RWPE2 (cell line): ENCODE data around the gene SLK.

Experiments
- ATAC-seq: fragments of 200-7000 bp; cut with Tn5 transposase; 3 replicates; pipeline ENCODE4 v1.9.1; 2021; ENCODE audit warnings: low read depth
- DNase-seq: peaks from one replicate; pipeline ENCODE4 v3.0.0-alpha.2; 2020; ENCODE audit warnings: low spot score
- H3K27ac ChIP-seq: fragments of 450-650 bp; 2 replicates; pipeline ENCODE4 v1.5.1; 2017; ENCODE audit warnings: mild to moderate bottlenecking; ENCODE audit not compliant: poor library complexity, severe bottlenecking
- H3K27me3 ChIP-seq: fragments of 250-450 bp; sonication (Bioruptor Pico); 2 replicates; pipeline ENCODE4 v1.5.1; 2021; ENCODE audit warnings: mild to moderate bottlenecking, moderate library complexity; ENCODE audit not compliant: insufficient read depth, poor library complexity, severe bottlenecking
- H3K36me3 ChIP-seq: fragments of 250-450 bp; sonication (Bioruptor Pico); 2 replicates; pipeline ENCODE4 v1.5.1; 2020; ENCODE audit warnings: low read depth, mild to moderate bottlenecking, moderate library complexity
- H3K4me1 ChIP-seq: fragments of 250-450 bp; sonication (Bioruptor Pico); 2 replicates; pipeline ENCODE4 v1.5.1; 2021; ENCODE audit warnings: mild to moderate bottlenecking, moderate library complexity; ENCODE audit not compliant: insufficient read depth, poor library complexity, severe bottlenecking
- H3K4me3 ChIP-seq: fragments of 250-450 bp; sonication (Bioruptor Pico); 2 replicates; pipeline ENCODE4 v1.5.1; 2021; ENCODE audit warnings: mild to moderate bottlenecking, moderate library complexity; ENCODE audit not compliant: severe bottlenecking
- H3K9me3 ChIP-seq: fragments of 250-450 bp; sonication (Bioruptor Pico); 2 replicates; pipeline ENCODE4 v1.5.1; 2021; ENCODE audit warnings: mild to moderate bottlenecking, moderate library complexity; ENCODE audit not compliant: severe bottlenecking
- CTCF ChIP-seq: fragments of 450-650 bp; IDR thresholded peaks from one replicate; pipeline ENCODE4 v1.5.1; 2017; ENCODE audit warnings: mild to moderate bottlenecking, moderate library complexity; ENCODE audit not compliant: poor library complexity, severe bottlenecking

Gene SLK

GRCh38 chr10:103931603-103932002 lies 35.3 kb upstream of the SLK start:
- no peaks in the 10 kb centered on the region for H3K9me3 ChIP-seq
- H3K36me3 ChIP-seq = no peaks in the 10 kb centered on the region
- TF ChIP-seq CTCF = no peak

DNA sequence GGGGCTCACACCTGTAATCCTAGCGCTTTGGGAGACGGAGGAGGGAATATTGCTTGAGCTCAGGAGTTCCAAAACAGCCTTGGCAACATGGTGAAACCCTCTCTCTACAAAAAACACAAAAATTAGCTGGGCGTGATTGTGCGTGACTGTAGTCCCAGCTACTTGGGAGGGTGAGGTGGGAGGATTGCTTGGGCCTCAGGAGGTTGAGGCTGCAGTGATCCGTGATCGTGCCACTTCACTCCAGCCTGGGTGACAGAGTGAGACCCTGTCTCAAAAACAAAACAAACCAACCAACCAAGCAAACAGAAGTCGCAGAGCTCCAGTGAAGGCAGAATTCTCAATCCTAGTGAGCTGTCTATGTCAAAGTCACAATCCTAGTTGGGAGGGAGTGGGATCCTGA lies 34.7 kb upstream of the SLK start:
- ATAC-seq = no peak
- Histone ChIP-seq H3K9me3 (no peaks in the 10 kb centered on the region), H3K27ac (no peak overlapping the region), H3K27me3 (no peaks in the 10 kb centered on the region), H3K4me3 (no peak overlapping the region), H3K36me3 (no peaks in the 10 kb centered on the region), H3K4me1 (no peaks in the 10 kb centered on the region)
- TF ChIP-seq CTCF = no peak
- DNase-seq = no peak

More at GRCh38 chr10:103931603-103932002, 35.3 kb upstream of the SLK start:
- ATAC-seq (no peak), DNase-seq (no peak)
- no peaks in the 10 kb centered on the region for H3K4me1 ChIP-seq
- no peak overlapping the region for H3K4me3 ChIP-seq
- H3K27me3 ChIP-seq = no peaks in the 10 kb centered on the region
- no peak overlapping the region for H3K27ac ChIP-seq

GRCh38 chr10:103932971-103933370 lies 34.0 kb upstream of the SLK start:
- H3K36me3 ChIP-seq = no peaks in the 10 kb centered on the region
- H3K4me3 ChIP-seq = no peak overlapping the region
- H3K27ac ChIP-seq = no peak overlapping the region
- H3K4me1 ChIP-seq = no peaks in the 10 kb centered on the region
- no peak for TF ChIP-seq CTCF
- H3K27me3 ChIP-seq = no peaks in the 10 kb centered on the region
- ATAC-seq (no peak), DNase-seq (no peak)
- H3K9me3 ChIP-seq = no peaks in the 10 kb centered on the region

GRCh38 chr10:103933557-103934121 lies 33.3 kb upstream of the SLK start:
- Histone ChIP-seq H3K9me3 (no peaks in the 10 kb centered on the region), H3K27me3 (no peaks in the 10 kb centered on the region), H3K27ac (no peak overlapping the region), H3K4me3 (no peak overlapping the region), H3K4me1 (no peaks in the 10 kb centered on the region), H3K36me3 (no peaks in the 10 kb centered on the region)
- ATAC-seq (no peak), DNase-seq (no peak)
- no peak for TF ChIP-seq CTCF

DNA sequence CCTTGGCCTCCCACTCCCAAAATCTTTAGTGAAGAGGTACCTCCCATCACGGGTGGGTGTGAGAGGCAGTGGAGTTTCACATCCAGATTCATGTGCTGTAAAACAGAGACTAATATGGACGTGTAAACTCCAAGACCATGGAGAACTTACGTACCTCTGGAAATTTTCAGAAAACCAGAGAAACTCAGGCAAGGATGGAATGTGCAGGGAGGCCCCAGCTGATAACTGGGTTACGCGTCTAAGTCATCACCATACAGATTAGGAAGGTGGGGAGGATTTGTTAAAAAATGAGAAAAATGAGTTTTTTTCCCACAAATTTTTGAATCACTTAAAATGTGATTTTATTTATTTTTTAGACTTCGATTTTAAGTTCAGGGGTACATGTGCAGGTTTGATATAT lies 32.6 kb upstream of the SLK start:
- Histone ChIP-seq H3K27ac (no peak overlapping the region), H3K9me3 (no peaks in the 10 kb centered on the region), H3K4me1 (no peaks in the 10 kb centered on the region), H3K4me3 (no peak overlapping the region), H3K36me3 (no peaks in the 10 kb centered on the region), H3K27me3 (no peaks in the 10 kb centered on the region)
- no peak for DNase-seq
- ATAC-seq = no peak
- no peak for TF ChIP-seq CTCF
